Motor neuron (in vitro differentiated cells): ENCODE results near the gene IGFBP5. TPM values are rescaled to one million over a fixed set of nuclear protein-coding genes. Genes with fewer than 3 reads are reported as not detected.

Source experiments
- ATAC-seq, 8 experiments: fragments of 200-7000 bp; cut with Tn5 transposase; replicated peaks in 6 of 8; 2 replicates each; pipeline ENCODE4 v1.8.0; 2021; ENCODE audit warnings: mild to moderate bottlenecking in 8 of 8, moderate library complexity in 8 of 8
- H3K27ac ChIP-seq, 2 donors: fragments of 250-450 bp; sonication (Bioruptor Pico); 2 replicates each; pipeline ENCODE4 v1.9.0; 2021; ENCODE audit warnings: antibody characterized with exemption in 2 of 2, mild to moderate bottlenecking in 2 of 2, moderate library complexity in 1 of 2
- H3K4me1 ChIP-seq, 2 donors: fragments of 250-450 bp; sonication (Bioruptor Pico); replicated peaks in 1 of 2; 2 replicates each; pipeline ENCODE4 v1.6.1; 2021; ENCODE audit warnings: antibody characterized with exemption in 2 of 2, mild to moderate bottlenecking in 2 of 2, moderate library complexity in 1 of 2
- H3K4me3 ChIP-seq, 5 donors: fragments of 250-450 bp; sonication (Bioruptor Pico); 2 replicates each; pipeline ENCODE4 v1.9.0; 2021; ENCODE audit warnings: antibody characterized with exemption in 5 of 5, mild to moderate bottlenecking in 5 of 5, moderate library complexity in 4 of 5
- whole genome bisulfite sequencing, 10 experiments: fragments of 450-650 bp; shearing (Covaris generic); methylation state at CpG; one replicate each; pipeline ENCODE4 v1.0.0; 2022; 5-methylcytosine and 5-hydroxymethylcytosine counted together
- in situ Hi-C, 9 experiments: fragments of 400-800 bp; cut with MboI; loops; one replicate each; pipeline ENCODE4 v1.15.0; 2021; ENCODE audit warnings: low sequenced_read_pairs in 9 of 9, low pct_unique_long_range_greater_than_20kb in 2 of 9; ENCODE audit not compliant: unreplicated experiment in 9 of 9
- total RNA-seq, 8 experiments: library from RNA; unstranded; fragments of 300-600 nt; gene quantifications; 2 replicates each; pipeline versions ENCODE4 v1.2.3 to v1.2.4, GENCODE V29; 2022

The IGFBP5 gene
- total RNA-seq, 8 experiments from 2014 or later: 3.3 to 975 (median 37.8) TPM

GRCh38 chr2:216646116-216646515 lies 49.2 kb downstream of the IGFBP5 start:
- WGBS, 10 experiments: 71 to 100% (median 98%) methylated on average over 1 to 2 of the region's 3 CpGs; no CpG with 5 or more reads in 4 of the 10 experiments
- H3K4me3 ChIP-seq: no peak overlapping the region
- peaks cover 16 to 56% of the 10 kb centered on the region in 2 donors for H3K4me1 ChIP-seq
- in situ Hi-C loops: no loop called here
- ATAC-seq: no peak
- H3K27ac ChIP-seq: no peak overlapping the region

- 83 to 100% (median 100%) methylated on average over 1 to 3 of the region's 3 CpGs; no CpG with 5 or more reads in 4 of the 10 experiments for WGBS, 10 experiments
Measured at GRCh38 chr2:216645636-216645950, 49.8 kb downstream of the IGFBP5 start.

GRCh38 chr2:216644842-216645635 lies 50.3 kb downstream of the IGFBP5 start:
- ATAC-seq: peak in 4 of 8 experiments; percentile 31 to 65 (median 62)
- no peak overlapping the region for H3K27ac ChIP-seq
- no peak overlapping the region for H3K4me3 ChIP-seq
- peaks cover 16 to 47% of the 10 kb centered on the region in 2 donors for H3K4me1 ChIP-seq
- WGBS, 10 experiments: 40 to 100% (median 67%) methylated on average over 1 to 3 of the region's 4 CpGs; no CpG with 5 or more reads in 3 of the 10 experiments
- in situ Hi-C loops: no loop called here

More at GRCh38 chr2:216645636-216645950, 49.8 kb downstream of the IGFBP5 start:
- no peak for ATAC-seq
- in situ Hi-C loops: no loop called here
- Histone ChIP-seq H3K27ac (no peak overlapping the region), H3K4me3 (no peak overlapping the region), H3K4me1 (peaks cover 16 to 51% of the 10 kb centered on the region in 2 donors)

GRCh38 chr2:216643986-216644659 lies 51.2 kb downstream of the IGFBP5 start:
- H3K4me3 ChIP-seq: no peak overlapping the region
- 33 to 100% (median 92%) methylated on average over 1 to 2 of the region's 5 CpGs; no CpG with 5 or more reads in 5 of the 10 experiments for WGBS, 10 experiments
- peak in 5 of 8 experiments; percentile 5 to 74 (median 42) for ATAC-seq
- in situ Hi-C loops: no loop called here
- H3K4me1 ChIP-seq: peaks cover 16 to 41% of the 10 kb centered on the region in 2 donors
- H3K27ac ChIP-seq: peak overlapping the region in 1 of 2 donors; percentile 48

- Histone ChIP-seq H3K4me3 (peak overlapping the region in 3 of 5 donors; percentile 53 to 88 (median 55)), H3K4me1 (peaks cover 6 to 18% of the 10 kb centered on the region in 2 donors), H3K27ac (peak overlapping the region in 1 of 2 donors; percentile 91)
- in situ Hi-C loops: no loop called here
- WGBS, 10 experiments: 13 to 100% (median 78%) methylated on average over 1 to 3 of the region's 3 CpGs; no CpG with 5 or more reads in 4 of the 10 experiments
- ATAC-seq: no peak
Measured at GRCh38 chr2:216637472-216637871, 57.9 kb downstream of the IGFBP5 start.

- Histone ChIP-seq H3K27ac (peak overlapping the region; percentile 67 to 91), H3K4me1 (peaks cover 10 to 19% of the 10 kb centered on the region in 2 donors), H3K4me3 (peak overlapping the region; percentile 53 to 88 (median 73))
- WGBS, 10 experiments: 0 to 67% (median 13%) methylated on average over 3 to 8 of the region's 29 CpGs; no CpG with 5 or more reads in 5 of the 10 experiments
- peak; percentile 53 to 95 (median 74) for ATAC-seq
- in situ Hi-C loops: no loop called here
Measured at GRCh38 chr2:216636551-216637450, 58.5 kb downstream of the IGFBP5 start.

- H3K27ac ChIP-seq: peak overlapping the region; percentile 67 to 91
- WGBS, 10 experiments: 0 to 93% (median 32%) methylated on average over 1 to 5 of the region's 18 CpGs; no CpG with 5 or more reads in 4 of the 10 experiments
Measured at GRCh38 chr2:216635701-216636550, 59.4 kb downstream of the IGFBP5 start.

GRCh38 chr2:216635171-216635570 lies 60.2 kb downstream of the IGFBP5 start:
- in situ Hi-C loops: no loop called here
- Histone ChIP-seq H3K4me1 (peaks cover 10 to 19% of the 10 kb centered on the region in 2 donors), H3K4me3 (peak overlapping the region; percentile 53 to 88 (median 73))

More at GRCh38 chr2:216635701-216636550, 59.4 kb downstream of the IGFBP5 start:
- H3K4me3 ChIP-seq: peak overlapping the region; percentile 53 to 88 (median 73)
- H3K4me1 ChIP-seq: peaks cover 10 to 19% of the 10 kb centered on the region in 2 donors
- ATAC-seq: peak in 5 of 8 experiments; percentile 6 to 22 (median 7)
- in situ Hi-C loops: no loop called here

GRCh38 chr2:216634370-216635148 lies 60.8 kb downstream of the IGFBP5 start:
- 0 to 8% (median 6%) methylated on average over 2 to 11 of the region's 23 CpGs; no CpG with 5 or more reads in 2 of the 10 experiments for WGBS, 10 experiments
- Histone ChIP-seq H3K27ac (peak overlapping the region; percentile 67 to 91), H3K4me1 (peaks cover 10 to 19% of the 10 kb centered on the region in 2 donors), H3K4me3 (peak overlapping the region; percentile 53 to 88 (median 73))
- in situ Hi-C loops: no loop called here
- no peak for ATAC-seq

More at GRCh38 chr2:216635171-216635570, 60.2 kb downstream of the IGFBP5 start:
- WGBS, 10 experiments: 0 to 80% (median 0%) methylated on average over 1 to 6 of the region's 7 CpGs; no CpG with 5 or more reads in 1 of the 10 experiments
- ATAC-seq: no peak
- H3K27ac ChIP-seq: peak overlapping the region; percentile 67 to 91

GRCh38 chr2:216633616-216634369 lies 61.6 kb downstream of the IGFBP5 start:
- Histone ChIP-seq H3K27ac (peak overlapping the region in 1 of 2 donors; percentile 61), H3K4me3 (peak overlapping the region; percentile 53 to 88 (median 73)), H3K4me1 (peaks cover 10 to 19% of the 10 kb centered on the region in 2 donors)
- in situ Hi-C loops: no loop called here
- WGBS, 10 experiments: 0 to 3% (median 0%) methylated on average over 2 to 17 of the region's 71 CpGs; no CpG with 5 or more reads in 3 of the 10 experiments
- ATAC-seq: peak in 7 of 8 experiments; percentile 11 to 38 (median 25)
